Activated effector memory CD4-positive, alpha-beta T cell treated with anti-CD3 and anti-CD28 coated beads, Interleukin-2, amount 50 U/mL, for 16 hours (primary cell): ENCODE data around the gene SEC11A.

ENCODE experiments used
- DNase-seq: peaks from one replicate; pipeline ENCODE4 v3.0.0-alpha.2; 2020

SEC11A gene

DNA sequence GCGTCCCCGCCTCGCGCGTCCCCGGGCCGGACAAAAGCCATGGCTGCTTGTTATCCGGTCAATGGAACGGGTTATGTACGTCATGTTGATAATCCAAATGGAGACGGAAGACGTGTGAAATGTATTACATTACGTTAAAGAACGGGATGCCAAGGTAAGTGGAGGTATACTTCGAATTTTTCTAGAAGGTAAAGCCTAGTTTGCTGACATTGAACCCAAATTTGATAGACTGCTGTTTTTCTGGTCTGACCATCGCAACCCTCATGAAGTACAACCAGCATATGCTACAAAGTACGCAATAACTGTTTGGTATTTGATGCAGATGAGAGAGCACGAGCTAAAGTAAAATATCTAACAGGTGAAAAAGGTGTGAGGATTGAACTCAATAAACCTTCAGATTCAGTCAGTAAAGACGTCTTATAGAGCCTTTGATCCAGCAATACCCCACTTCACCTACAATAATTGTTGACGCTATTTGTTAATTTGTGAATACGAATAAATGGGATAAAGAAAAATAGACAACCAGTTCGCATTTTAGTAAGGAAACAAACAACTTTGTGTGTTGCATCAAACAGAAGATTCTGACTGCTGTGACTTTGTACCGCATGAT lies 81.6 kb downstream of the SEC11A start:
- no peak for DNase-seq

DNA sequence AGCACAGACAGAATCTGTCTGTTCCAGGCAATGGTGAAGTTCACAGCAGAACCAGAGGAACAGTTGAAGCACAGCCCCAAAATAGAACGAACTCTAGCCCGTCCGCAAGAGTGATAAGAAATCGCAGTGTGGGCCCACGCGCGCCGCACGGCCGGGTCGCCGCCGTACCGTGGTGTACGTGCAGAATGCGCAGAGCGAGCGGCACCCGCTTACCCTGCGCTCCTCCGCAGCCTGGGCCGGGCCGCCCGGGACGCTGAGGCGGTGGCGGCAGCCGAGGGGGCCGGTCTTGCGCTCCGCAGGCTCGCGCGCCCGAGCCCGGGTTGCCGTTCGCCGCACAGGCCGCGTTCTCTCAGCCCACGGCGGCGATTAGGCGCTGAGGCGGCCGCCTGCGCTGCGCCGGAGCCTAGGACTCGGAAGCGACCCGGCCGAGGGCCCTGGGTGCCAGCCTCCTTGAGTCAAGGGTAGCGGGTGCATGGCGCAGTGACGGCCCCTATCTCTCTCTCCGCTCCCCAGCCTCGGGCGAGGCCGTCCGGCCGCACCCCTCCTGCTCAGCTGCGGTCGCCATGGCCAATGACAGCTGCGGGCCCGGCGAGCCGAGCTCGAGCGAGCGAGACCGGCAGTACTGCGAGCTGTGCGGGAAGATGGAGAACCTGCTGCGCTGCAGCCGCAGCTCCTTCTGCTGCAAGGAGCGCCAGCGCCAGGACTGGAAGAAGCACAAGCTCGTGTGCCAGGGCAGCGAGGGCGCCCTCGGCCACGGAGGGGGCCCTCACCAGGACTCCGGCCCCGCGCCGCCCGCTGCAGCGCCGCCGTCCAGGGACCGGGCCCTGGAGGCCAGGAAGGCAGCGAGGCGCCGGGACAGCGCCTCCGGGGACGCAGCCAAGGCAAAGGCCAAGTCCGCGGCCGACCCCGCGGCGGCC lies 82.4 kb downstream of the SEC11A start:
- peak; percentile 89 for DNase-seq

DNA sequence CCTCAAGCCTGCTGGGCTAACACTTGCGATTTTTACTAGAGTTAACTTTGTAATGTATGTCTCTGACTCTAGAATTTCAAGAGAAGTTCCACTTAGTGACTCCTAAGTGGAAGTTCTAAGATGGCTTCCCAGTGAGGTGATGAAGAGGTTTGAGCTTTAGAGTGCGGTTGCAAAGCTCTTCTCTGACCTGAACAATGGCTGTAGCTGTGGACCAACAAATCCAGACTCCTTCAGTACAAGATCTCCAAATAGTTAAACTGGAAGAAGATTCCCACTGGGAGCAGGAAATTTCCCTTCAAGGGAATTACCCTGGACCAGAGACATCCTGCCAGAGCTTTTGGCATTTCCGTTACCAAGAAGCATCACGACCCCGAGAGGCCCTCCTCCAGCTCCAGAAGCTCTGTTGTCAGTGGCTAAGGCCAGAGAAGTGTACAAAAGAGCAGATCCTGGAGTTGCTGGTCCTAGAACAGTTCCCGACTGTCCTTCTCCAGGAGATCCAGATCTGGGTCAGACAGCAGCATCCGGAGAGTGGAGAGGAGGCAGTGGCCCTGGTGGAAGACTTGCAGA lies 84.2 kb downstream of the SEC11A start:
- no peak for DNase-seq

DNA sequence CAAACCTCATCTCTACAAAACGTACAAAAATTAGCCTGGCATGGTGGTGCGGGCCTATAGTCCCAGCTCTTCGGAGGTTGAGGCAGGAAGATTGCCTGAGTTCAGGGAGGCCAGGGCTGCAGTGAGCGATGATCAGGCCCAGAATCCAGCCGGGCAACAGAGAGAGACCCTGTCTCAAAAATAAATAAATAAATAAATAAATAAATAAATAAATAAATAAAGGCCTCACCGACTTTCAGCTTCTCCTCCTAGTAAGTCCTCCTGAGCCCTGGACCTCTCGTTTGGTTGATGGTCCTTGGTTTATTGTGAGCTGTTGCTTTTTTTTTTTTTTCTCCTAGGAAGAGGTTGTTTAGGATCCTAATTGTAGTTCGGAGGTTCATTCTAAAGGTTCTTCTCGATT lies 86.9 kb downstream of the SEC11A start:
- no peak for DNase-seq

DNA sequence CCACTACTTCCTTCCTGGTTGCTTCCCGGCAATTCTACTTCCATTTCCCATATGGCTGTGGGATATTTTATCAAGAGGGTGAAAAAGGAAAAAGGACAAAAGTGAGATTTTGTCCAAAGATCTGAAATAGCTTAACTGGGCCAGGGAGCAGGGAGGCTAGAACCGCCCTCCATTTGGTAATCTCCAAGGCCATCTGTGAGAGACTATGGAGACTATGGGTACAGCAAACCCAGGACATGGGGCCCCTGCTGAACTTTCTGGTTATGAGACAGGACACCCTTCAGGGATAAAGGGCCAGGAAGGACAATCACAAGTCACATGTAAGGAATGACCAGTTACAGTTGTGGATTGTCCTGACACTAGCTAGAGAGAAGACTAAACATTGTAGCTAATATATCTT lies 90.8 kb downstream of the SEC11A start:
- no peak for DNase-seq

DNA sequence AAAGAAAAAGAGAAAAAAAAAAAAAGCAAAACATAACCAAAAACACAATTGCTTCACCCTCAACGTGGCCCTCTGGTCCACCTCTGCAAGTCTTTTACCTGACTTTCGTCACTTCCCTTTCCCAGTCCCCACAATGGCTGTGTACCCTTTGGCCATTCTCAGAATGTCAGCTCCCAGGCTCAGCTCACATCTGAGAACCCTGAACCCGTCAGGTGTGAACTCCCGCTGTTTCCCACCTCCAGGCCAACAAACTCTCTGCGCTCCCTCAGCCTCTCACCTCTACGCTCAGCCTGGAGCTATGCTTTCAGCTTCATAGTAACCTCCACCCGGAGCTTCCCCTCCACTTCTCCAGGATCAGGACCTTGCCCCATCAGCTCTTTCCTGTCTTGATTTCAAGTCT lies 91.6 kb downstream of the SEC11A start:
- DNase-seq, result no peak

DNA sequence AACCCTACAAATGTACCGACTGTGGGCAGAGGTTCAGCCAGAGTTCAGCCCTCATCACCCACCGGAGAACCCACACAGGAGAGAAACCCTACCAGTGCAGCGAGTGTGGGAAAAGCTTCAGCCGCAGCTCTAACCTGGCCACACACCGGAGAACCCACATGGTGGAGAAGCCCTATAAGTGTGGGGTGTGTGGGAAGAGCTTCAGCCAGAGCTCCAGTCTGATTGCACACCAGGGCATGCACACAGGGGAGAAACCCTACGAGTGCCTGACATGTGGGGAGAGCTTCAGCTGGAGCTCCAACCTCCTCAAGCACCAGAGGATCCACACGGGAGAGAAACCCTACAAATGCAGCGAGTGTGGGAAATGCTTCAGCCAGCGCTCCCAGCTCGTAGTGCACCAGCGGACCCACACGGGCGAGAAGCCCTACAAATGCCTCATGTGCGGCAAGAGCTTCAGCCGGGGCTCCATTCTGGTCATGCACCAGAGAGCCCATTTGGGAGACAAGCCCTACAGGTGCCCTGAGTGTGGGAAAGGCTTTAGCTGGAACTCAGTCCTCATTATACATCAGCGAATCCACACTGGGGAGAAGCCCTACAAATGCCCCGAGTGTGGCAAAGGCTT lies 94.5 kb downstream of the SEC11A start:
- DNase-seq, result peak; percentile 60

DNA sequence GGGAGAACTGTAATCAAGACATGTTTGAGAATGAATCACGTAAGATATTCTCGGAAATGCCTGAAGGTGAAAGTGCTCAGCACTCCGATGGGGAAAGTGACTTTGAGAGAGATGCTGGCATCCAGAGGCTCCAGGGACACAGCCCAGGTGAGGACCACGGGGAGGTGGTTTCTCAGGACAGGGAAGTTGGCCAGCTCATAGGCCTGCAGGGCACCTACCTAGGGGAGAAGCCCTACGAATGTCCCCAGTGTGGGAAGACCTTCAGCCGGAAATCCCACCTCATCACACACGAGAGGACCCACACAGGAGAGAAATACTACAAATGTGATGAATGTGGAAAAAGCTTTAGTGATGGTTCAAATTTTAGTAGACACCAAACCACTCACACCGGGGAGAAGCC lies 95.3 kb downstream of the SEC11A start:
- peak; percentile 38 for DNase-seq
